HG02981 (cell line): ENCODE results near the gene LUZP1.

Source experiments
- ATAC-seq: cut with Tn5 transposase; IDR thresholded peaks from one replicate; pipeline ENCODE4 v1.9.1; 2021; ENCODE audit warnings: mild to moderate bottlenecking, moderate library complexity; ENCODE audit not compliant: unreplicated experiment

Gene LUZP1

GRCh38 chr1:23091545-23091944 lies 77.1 kb downstream of the LUZP1 start:
- no peak for ATAC-seq

DNA sequence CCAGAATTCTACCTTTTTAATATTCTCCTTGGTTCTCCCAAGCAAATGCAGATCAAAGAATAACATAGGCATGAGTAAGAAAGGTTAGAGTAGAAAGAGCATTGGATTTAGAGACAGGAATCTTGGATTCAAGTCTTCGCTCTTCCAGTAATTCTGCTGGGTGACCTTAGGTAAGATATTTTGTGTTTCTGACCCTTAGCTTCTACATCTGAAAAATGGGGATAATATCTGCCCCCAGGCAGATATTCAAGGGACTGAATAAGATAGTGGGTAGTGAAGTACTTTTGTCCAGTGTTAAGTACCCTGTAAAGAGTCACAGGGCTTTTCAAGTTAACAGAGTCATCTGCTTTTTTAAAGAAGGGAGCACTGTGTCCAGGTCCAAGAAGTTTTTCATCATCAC lies 78.6 kb downstream of the LUZP1 start:
- no peak for ATAC-seq

DNA sequence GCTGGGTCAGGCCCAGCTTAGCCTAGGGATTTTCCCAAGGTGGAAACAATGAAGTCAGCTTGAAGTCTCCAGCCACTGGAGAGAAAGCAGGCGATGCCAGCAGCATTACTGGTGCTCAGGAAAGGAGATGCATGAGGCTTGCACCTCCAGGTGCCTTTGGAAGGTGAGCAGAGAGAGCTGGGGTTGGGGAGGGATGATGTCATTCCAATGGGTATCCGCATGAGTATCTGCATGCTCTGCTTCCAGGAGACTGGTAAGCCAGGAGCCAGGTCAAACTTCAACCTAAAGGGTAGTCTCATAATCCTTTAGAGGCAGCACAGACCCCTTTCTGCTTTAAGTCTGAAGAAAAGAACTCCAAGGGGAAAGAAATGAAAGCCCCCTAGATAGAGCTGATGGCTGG lies 80.6 kb downstream of the LUZP1 start:
- ATAC-seq = no peak

GRCh38 chr1:23085696-23086095 lies 83.0 kb downstream of the LUZP1 start:
- no peak for ATAC-seq

DNA sequence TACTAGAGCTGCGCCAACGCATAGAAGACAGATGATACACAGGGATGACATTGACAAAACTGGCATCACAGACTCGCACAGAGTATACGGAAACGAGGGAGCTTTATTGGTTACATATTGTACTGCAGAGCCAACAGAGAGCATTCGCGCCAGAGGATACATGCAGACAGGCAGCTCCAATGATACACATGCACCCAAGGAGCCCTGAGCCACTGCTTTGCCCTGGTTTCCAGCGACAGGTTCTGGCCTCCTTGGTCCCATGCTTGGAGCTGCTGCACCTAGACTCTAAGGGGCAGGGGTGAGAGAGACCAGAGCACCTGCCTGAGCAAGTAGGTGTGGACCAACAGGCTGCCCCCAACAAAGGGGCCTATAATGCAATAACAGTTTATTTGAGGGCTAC lies 83.8 kb downstream of the LUZP1 start:
- no peak for ATAC-seq

- no peak for ATAC-seq
These were observed 84.8 kb downstream of the LUZP1 start for GRCh38 chr1:23083714-23084480.

DNA sequence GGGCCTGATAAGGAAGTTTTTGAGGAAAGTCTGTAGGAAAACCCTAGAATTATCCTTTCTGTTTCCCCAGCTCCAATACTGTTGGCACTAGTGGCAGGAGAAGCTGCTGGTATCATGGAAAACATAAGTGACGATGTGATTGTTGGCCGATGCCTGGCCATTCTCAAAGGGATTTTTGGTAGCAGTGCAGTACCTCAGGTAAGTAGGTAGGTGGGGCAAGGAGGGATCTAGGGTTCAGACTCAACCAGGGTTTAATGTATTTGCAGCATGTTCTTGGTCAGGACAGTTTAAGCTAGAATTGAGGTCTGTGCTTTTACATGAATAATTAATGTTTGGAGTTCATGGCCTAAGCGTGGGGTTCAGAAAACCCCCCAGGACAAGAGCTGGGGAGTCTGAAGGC lies 87.3 kb downstream of the LUZP1 start:
- no peak for ATAC-seq

DNA sequence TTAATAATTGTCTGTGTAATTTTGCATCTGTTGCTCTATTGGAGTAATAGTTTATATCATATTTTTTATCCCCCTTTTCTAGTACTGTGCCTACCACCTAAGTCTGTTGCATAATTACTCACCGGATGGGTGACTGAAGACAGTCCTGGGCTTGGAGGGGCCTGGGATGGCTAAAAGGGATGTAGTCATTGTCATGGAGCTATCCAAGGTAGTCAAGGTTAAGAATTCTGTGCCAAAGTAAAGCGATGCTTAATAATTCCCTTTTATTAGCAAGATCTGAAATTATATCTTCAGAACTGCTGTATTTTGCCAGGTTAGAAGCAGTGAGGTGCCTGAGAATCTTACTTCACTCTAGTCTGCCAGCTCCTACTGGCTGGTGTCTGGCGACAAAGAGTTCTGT lies 87.8 kb downstream of the LUZP1 start:
- no peak for ATAC-seq

GRCh38 chr1:23079025-23079424 lies 89.6 kb downstream of the LUZP1 start:
- ATAC-seq = no peak

- no peak for ATAC-seq
These were observed 94.6 kb downstream of the LUZP1 start for GRCh38 chr1:23074012-23074411.

DNA sequence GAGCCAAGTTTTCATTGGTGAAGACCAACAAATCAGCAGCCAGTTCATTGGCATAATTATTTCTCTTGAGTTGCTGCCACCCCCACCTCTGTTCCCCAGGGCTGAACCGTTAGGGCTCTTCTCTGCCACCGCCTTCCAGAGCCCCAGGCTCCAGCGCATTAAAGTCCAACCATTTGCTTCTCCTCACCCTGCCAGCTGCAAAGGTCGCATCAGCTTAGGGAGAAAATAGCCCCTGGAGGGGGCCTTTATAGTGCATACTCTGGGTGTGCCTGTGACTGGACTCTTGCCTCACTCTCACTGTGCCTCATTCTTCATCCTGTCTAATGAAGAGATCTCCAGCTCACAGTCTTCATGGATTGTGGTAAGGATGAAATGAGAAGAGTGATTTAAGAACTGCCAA lies 99.0 kb downstream of the LUZP1 start:
- no peak for ATAC-seq

- ATAC-seq = no peak
These were observed 99.5 kb downstream of the LUZP1 start for GRCh38 chr1:23069149-23069548.

DNA sequence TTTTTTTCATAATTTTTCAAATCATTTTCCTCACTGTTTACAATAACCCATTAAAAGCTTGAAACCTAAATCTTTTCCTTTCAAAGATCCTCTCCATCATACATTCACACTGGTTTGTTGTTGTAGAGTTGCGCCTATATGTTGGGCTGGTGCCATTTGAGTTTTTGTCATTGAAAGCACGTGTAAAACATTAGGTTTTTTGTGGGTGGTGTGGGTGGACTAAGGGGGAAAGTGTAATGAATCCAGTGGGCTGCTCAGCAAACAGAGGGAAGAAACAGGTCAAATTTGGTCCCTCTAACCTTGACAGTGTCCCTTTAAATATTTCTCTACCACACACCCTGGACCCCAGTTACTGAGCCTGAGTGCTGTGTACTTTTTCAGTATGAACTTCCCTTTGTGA lies 102.6 kb downstream of the LUZP1 start:
- ATAC-seq = no peak

- ATAC-seq = no peak
These were observed 103.3 kb downstream of the LUZP1 start for GRCh38 chr1:23065385-23065784.

DNA sequence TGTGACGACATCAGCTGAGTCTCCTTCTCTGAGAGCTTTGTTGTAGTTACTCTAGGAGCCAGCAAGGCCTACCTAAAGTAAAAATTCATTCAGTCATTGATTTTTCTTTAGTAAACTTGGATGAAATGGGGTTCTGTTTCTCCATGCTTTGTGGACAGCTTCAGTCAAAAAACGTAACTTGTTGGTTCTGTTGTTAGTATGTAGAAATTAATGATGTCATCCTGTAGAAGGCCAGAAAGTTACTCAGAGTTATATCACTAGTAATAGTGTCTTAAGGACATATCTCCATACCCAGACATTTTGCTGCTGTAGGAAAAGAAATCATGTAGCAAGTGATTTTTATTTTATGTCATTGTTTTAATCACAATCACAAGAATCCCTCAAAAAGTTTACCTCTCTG lies 106.4 kb downstream of the LUZP1 start:
- ATAC-seq = no peak

GRCh38 chr1:23057301-23057700 lies 111.4 kb downstream of the LUZP1 start:
- ATAC-seq = no peak

DNA sequence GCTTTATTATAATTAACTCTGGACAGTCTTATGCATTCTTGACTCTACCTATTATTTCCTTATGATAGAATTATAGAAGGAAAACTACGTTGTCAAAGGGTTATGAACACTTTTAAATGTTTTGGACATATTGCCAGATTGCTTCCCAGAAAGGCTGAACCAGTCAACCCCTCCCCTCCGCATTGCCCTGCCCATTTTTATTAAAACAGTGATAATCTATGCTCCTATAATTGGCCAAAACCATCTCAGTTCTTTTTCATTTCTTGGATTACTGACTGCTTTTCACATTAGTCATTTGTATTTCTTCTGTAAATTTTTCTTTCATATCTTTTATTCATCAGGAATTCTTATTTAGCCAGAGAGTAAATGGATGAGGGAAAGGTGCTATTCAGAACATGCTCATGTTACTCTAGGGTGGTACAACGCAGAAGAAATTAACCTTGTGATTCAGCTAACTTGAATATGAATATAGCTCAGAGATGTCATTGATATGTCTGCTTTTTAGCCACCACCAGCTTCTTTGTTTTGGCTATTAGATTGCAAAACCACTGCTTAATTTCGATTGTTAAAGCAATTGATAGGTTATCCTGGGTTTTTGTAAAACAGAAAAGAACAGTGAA lies 117.3 kb downstream of the LUZP1 start:
- ATAC-seq = no peak

- no peak for ATAC-seq
These were observed 118.5 kb downstream of the LUZP1 start for GRCh38 chr1:23050201-23050600.

DNA sequence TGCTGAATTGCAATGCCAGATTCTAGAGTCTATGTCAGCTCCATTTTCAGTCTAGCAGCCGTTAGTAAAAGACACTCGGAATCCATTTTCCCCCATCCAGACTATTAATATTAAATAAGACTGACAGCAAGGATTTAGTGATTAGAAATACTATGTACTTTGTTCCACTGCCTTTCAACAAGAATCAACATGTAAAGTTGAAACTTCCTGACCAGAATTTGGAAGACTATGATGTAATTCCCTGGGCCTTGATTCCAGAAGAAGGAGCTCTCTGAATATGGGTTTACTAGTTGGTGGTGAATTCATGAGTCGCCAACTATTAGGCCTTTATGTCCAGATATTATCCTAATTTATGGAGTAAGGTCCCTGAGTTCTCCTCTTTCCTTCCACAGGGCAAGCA lies 124.6 kb downstream of the LUZP1 start:
- no peak for ATAC-seq

GRCh38 chr1:23040509-23040908 lies 128.1 kb downstream of the LUZP1 start:
- ATAC-seq = no peak

DNA sequence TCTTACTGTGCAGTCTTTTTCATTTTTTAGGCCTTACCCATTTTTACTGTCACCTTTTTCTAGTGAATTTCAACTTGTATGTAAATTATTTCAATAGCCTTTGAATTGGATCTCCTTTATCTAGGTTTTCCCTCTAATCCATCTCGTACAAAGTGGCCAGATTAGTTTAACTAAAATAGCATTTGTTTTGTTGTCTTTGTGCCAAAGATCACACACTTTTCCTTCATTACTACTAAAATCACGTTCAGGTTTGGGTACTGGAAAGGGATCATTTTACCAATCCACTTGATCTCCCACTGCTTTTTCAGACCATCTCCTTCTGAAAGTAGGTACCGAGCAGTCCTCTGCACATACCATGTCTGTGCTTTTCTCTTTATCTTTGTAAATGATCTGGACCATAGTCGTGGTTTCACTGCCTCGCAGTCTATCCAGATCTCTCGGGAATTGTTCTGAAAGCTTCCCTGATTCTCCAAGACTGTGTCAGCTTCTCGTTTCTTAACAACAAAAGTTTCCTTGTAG lies 129.3 kb downstream of the LUZP1 start:
- no peak for ATAC-seq

DNA sequence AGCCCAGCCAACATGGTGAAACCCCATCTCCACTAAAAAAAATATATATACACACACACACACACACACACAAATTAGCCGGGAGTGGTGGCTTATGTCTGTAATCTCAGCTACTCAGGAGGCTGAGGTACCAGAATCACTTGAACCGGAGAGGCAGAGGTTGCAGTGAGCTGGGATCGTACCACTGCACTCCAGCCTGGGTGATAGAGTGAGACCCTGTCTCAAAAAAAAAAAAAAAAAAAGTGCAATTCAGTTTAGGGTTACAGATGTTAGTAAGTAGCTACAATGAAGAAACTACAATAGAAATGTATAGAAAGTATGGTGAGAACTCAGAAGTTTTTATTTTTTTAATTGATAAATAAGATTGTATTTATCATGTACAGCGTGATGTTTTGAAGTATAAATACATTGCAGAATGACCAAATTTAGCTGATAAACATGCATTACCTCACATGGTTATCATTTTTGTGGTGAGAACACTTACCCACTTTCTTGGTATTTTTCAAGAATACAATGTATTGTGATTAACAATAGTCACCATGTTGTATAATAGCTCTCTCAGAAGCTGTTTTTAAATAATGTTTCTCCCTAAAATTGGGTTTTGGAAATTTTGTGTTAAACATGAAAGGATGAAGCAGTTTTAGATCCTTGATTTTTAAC lies 131.4 kb downstream of the LUZP1 start:
- no peak for ATAC-seq
